CMK (cell line): ENCODE results near the gene HTR2A.

Experiments
- DNase-seq: peaks from one replicate; pipeline ENCODE4 v3.0.0-alpha.2; 2010; ENCODE audit warnings: low read depth

The HTR2A gene

DNA sequence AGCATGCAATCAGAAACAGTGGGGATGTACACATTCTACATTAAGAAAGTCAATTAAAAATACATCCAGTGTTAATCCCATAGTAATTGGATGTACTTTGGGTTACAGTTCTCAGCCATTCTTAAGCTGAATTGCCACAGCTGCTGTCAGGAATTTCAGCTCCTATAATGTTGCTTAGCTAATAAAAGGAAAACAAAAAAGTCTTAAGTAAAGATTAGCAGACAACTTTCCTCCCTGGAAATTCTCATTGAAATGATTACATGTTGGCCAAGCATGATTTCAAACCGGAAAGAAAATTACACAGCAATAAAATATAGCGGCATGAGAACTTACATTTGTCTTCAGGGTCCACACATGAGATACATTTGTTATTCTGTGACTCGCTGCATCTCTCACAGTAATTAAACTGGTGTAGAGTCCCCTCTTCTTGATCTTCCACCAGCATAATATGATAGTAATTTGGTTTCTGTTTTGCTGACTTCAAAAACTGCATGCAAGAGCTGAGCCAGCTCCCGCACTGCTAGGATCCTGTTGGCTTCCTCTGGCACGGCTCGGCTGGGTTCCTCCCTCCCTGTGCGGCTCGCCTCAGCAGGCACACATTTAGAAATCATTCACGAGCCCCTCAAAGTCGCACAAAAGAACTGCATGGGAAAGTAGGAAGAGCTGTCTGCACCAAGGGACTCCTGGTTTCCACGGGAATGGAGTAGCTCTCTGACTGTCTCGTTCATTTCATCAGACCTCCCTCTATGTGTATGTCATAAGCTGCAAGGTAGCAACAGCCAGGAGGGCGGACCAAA lies at the start of gene HTR2A:
Gene HTR2A (minus strand): TSS at position 713 of the 797 bp plus-strand sequence. CDS start 1,147 bp downstream, outside the sequence.
- no peak for DNase-seq

DNA sequence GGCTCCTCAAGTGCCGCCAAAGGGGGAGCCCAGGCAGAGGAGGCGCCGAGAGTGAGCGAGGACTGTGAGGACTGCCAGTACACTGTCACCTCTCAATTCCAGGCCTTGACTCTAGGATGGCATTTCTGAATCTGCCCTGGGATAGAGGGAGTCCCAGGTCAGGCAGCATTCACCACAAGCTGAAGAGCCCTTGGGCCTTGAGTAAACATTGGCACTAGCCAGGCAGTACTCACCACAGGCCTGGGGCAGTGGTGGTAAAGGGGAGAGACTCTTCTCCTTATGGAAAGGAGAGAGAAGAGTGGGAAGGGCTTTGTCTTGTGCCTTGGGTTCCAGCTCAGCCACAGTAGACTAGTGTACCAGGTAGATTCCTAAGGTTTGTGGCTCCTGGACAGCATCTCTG lies 39.7 kb upstream of the HTR2A start:
- no peak for DNase-seq

DNA sequence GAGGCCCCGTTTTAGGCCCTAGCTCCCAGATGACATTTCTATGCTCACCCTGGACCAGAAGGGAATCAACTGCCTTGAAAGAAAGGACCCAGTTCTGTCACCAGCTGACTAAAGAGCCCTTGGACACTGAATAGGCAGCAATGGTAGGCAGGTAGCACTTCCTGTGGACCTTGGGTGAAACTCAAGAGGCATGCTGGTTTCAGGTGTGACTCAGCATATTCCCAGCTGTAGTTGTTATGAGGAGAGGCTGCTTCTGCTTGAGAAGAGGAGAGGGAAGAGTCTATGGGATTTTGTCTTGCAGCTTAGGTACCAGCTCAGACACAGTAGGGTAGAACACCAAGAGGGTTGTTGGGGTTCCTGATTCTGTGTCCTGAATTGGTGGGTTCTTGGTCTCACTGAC lies 37.9 kb upstream of the HTR2A start:
- no peak for DNase-seq

DNA sequence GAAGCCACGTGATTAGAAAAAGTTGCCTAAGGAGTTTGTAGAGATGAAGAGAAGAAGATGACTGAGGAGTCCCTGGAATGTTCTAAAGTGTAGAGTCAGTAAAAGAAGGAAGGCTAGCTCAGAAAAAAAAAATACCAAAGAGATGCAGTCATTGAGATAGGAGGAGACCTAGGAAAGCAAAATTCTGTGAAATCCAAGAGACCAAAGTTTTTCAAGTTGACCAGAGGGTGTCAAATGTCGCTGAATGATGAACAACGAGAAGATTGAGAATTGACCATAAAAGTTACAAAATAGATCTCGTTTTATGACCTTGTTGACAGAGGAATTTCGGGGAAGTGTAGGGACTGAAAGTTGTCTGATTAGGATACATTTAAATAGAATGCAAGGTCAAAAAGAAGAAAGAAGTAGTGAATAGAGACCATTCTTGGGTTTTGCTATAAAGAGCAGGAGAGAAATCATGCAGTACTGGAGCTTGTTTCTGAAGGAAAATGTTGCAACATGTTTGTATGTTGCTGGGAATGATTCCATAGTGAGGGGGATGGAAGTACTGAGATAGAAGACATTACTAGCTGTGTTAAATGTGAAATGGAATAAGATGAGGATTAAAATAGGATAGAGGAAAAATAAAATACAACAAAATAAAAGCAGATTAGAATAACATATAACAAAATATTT lies 30.2 kb upstream of the HTR2A start:
- no peak for DNase-seq

DNA sequence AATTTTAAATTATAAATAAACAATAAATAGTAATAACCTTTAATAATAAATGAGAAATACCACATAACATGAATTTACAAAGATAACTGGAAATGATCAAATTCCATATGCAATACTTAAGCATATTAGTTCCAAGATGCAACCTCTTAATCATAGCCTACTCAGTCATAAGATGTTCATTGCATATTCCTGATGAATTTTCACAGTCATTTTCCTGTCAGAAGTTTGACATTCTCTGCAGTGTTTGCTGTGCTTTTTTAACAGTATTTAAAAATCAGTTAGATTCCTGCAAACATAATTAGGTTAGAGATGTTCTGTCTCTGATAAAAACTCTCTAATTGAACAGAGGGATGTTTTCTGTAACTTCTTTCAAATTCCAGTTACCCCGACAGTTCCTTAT lies 28.6 kb upstream of the HTR2A start:
- DNase-seq: no peak

DNA sequence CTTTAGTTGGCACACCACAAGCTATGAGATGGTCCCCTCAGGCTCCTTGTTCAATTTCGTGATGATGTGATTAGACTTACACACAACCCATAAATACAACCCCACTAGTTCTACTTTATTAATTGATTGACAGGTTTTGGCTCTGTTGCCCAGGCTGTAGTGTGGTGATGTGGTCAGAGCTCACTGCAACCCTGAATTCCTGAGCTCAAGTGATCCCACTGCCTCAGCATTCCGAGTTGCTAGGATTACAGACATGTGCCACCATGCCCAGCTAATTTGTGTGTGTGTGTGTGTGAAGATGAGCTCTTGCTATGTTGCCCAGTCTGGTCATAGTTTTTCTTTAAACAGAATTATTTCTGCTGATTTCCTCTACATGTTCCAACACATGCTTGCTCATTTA lies 17.5 kb upstream of the HTR2A start:
- DNase-seq: no peak

DNA sequence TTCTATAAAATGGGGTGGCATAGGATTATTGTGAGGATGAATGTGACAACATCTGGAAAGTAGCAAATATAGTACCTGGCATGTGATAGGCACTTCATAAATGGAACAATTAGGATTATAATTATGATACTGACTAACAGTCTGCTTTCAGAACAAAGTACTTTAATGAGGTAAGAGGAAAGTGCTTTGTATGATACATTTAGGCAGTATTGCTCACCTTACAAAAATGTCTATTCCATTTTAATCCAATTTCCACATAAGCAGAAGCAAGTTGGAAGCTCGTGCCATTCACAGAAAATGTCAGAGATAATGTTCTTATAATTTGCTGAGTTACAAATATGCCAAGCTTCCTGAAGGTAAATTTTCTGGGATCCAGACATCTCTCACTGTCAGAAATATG lies 16.9 kb upstream of the HTR2A start:
- no peak for DNase-seq

DNA sequence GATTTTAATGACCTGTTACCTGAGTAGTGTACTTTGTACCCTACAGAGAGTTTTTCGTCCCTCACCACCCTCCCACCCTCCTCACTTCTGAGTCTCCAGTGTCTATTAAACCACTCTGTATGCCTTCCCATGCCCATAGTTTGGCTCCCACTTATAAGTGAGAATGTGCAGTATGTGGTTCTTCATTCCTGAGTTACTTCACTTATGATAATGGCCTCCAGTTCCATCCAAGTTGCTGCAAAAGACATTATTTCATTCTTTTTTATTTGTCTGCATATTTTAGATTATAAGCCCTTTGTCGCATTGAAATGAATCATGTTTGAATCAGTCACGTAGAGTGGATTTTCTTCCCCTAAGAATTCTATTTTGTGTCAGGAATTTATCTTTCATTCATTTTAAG lies 12.2 kb upstream of the HTR2A start:
- DNase-seq: no peak

DNA sequence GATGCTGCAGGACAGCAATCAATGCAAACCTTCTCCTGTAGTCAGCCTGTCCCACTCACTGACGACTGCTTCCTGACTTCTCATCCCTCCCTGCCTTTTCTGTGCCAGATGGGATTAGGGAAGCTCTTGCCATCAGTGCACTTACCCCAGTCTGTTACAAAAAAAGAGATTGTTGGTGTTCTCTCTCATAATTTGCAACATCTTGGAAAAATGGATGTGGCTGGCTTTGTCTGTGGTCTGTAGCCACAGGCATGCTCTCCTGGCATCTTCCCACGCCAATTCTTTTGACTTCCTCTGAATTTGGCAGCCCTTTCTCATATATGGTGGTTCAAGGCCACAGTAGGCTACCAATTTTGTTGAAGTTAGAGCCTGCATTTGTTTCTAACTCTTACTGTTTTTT lies 11.6 kb upstream of the HTR2A start:
- no peak for DNase-seq

DNA sequence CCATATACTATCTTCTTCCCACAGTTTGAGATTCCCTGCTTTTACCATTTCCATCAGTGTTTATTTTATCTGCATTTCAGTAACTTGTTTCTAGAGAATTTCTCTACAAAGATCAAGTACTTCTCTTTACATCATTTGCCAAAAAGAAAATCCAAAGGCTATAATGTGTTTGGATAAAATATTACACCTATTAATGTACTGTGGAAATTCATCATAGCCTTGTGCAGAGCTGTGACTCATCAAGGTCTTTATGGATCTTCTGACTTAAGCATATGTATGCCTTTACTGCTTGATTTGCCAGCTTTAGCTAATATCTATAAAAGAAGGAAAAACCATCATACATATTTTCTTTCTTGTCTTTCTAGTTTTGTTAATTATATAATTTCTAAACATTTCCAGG lies 9.6 kb upstream of the HTR2A start:
- no peak for DNase-seq

DNA sequence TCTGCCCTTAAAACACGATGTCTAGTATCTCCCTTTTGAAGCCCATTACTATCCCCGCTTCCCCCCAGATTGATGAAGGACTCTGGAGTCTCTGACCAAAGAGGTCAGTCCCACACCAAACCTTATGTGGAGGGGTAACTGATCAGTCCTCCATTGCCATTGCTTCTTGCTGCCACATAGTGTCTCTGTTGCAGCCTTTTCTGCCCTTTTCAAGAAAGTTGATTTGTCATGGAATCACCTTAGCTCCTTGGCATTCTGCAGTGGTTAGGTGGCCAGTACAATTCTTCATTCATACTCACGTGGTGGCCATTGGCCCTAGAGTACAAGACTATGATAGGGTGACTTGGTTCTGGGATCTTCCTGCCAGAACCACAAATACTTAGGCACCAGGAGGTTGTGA lies 8.4 kb upstream of the HTR2A start:
- DNase-seq: no peak

DNA sequence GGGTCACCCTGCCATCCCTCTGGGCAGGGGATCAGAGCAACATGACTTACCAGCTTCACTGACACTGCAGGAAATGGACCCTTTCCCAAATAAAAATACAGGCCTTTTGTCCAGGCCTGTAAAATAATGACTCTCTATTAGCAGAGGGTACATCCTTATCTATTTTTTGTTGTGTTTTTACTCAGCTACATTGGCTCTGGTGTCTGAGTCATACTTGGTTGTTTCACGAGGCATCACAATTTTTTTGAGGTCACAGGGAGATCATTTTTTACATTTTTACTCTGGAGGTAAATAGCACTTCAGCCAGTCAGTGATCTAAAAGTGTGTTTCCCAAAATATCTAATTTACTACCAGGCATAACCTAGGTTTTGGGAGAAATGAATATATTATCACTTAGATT lies 6.9 kb upstream of the HTR2A start:
- no peak for DNase-seq

DNA sequence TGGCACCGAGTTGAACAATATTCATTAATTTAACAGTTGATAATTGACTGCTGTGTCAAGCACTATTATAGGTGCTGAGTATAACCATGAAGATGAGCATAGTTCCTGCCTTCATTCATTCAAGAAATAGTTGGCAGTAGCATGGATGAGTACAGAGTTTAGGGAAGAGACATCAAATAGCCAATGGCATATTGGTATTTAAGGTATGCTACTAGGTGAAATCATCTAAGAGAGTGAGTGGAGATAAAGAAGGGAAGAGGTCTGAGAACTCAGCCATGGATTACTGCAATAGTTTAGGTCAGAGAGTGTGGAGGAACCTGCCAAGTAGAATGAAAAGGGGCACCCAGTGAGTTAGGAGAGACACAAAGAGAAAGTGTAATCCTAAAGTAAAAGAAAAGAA lies 4.9 kb upstream of the HTR2A start:
- DNase-seq: no peak

DNA sequence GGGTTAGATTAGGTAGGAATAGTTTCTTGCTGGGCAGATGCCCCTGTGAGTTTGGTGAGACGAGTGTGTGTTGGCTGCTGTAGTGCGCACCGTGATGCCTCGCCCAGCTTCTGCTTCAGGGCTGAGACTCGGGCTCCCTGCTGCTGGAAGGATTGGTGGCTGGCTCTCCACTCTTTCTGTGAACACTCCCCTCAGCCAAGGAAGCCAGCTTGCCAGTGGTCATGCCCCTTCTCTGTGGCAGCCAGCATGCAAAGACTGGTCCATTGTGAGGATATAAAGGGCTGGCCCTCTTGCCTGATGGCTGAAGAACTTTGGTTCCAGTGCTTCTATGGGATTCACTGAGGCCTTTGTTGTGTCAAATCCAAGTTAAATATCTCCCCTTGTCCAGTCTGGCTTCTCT lies 2.9 kb upstream of the HTR2A start:
- no peak for DNase-seq

DNA sequence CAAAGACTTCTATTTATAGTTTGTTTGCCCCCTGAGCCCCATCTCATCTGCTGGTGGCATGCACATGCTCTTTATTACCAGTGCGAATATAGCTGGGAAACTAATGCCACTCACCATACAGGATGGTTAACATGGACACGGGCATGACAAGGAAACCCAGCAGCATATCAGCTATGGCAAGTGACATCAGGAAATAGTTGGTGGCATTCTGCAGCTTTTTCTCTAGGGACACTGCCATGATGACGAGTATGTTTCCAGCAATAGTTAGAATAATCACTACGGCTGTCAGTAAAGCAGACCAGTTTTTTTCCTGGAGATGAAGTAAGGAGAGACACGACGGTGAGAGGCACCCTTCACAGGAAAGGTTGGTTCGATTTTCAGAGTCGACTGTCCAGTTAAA lies 1.5 kb downstream of the HTR2A start:
- no peak for DNase-seq

DNA sequence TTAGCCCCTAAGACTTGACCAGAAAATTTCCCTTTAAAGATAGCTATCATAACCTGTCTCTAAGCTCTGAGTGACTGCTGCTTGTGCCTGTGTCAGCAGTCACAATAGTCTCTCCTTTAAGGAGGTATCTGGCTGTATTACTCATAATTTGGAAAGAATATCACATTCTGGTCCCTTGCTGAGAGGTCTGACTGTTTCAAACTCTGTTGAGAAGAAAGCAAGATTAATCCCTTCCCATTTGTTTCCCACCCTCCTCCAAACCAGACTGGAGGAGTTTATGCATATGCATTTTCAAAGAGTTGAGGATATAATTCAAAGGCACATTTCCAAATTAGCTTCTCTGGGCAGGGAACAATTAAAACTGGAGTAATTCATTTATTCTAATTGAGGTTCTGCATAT lies 2.3 kb downstream of the HTR2A start:
- DNase-seq: no peak

DNA sequence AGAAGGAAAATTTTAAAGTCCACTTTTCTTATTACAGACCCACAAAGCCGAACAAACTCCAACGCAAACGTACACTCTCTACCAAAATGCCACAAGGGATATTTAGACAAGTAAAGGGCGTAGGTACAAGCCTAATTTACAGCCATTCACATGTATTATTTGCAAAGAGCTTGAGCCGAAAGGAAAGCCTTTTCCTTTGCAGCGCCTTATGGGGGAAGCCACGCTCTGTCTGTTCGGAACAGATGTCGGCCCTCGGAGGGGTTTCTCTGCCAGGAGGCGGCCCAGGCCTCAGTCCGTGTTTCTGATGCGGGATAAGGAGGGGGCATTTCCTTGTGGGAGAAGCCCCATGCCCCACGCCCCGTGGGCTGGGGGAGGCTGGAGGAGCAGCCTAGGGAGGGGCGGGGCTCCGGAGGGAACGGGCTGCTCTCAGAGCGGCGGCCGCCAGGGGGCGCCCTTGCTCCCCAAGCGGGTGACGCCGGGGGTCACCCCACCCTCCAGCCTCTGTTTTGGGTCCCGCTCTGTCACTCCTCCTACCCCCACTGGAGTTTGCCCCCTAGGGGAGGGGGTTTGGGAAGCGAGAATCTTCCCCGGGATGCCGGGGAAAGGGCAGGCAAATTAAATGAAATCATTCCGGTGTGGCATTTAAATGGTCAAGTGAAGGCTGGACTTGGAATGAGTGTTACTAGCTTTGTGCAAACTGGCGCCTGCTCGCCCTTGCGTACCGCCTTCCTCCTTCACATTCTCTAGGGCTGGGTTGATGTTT lies 2.9 kb downstream of the HTR2A start:
- no peak for DNase-seq

DNA sequence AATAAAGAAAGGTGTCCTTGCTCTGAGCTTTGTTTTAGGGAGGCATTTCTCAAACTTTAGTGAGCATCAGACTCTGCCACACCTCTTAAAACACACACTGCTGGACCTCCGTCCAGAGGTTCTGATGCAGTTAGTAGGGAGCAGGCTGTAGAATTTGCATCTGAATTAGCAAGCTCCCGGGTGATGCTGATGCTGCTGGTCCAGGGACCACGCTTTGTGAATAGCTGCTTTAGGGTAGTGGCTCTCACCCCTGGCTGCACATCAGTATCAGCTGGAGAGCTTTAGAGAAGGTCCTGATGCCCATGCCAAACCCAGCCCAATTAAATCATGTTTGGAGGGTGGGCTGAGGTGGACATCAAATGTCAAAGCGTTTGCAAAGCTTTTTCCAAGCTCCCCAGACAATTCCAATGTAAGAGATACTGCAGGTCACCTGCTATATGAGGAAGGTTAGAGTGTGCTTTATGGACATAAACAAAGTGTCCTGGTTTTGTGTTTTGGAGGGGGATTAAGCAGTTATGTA lies 3.6 kb downstream of the HTR2A start:
- no peak for DNase-seq

DNA sequence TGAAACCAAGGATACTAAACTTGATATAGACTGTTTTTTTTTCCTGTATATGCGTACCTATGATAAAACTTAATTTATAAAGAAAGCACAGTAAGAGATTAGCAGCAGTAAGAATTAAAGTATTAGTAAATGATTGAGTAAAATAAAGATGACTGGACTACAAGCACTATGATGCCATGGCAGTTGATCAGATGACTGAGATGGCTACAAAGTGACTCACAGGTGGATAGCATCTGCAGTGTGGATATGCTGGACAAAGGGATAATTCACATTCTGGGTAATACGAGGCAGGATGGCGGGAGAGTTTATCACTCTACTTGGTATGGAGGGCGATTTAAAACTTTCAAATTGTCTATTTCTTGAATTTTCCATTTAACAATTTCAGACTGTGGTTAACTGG lies 11.8 kb downstream of the HTR2A start:
- no peak for DNase-seq

DNA sequence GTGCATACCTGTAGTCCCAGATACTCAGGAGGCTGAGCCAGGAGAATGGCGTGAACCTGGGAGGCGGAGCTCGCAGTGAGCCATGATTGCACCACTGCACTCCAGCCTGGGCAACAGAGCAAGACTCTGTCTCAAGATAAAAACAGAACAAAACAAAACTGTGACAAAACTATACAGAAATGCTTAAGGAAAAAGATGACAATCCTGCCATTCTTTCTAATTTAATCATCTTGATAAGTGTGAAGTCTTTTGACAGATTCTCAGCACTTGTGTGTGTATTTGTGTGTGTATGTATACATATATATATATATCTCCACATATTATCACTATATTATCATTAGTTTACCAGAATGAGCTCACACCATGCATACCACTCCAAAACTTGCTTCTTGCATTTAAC lies 12.3 kb downstream of the HTR2A start:
- DNase-seq: no peak

DNA sequence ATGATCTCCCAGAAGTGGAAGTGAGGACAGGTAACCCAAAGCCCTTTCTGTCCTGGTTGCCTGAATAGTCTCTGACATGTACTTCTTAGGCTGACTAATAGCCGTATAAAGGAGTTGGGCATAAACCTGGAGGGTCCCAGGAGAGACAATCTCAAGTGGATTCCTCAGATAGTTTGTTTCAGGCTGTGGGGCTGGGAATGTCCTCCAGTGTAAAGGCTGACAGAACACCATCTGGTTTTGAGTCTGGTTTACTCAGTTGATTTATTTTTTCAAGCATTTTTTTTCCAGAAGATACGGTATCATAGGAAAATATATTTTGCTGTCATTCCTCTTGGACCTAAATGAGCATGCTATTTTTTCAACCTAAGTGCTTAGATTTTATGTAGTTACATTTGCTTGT lies 15.2 kb downstream of the HTR2A start:
- no peak for DNase-seq

DNA sequence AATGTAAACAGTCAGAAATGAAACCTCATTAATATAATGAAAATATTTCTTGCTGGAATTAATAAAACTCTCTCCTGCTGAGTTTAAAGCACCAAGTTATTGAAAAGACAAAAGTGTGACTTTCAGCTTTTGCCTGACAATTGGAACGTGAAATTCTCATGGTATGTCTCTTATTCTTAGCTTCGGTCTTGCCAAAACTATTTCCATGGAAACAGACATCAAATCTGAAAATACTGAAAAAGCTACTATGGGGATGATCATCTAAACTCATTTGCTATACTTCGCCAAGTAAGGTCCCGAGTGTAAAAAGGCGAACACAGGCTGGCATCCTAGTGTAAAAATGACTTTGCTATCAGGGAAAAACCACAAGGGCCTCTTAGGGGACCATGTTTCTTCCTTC lies 22.8 kb downstream of the HTR2A start:
- no peak for DNase-seq

DNA sequence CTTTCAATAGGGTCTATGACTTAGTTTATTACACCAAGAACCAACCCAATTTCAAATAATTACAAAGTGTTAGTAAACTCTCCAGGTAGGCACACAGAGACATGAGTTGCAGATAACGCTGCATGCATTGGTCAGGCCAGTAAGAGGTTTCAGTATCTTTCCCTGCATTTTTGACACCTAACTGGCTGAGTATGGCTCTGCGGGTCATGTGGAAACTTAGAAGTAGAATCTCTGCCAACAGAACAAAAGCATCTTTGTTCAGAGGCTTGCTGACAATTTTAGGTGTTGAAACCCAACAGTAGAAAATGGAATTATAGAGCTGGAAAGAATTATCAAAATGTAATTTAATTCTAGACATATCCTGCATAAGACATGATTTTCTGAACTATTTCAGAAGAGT lies 25.3 kb downstream of the HTR2A start:
- DNase-seq: no peak
